ENCODE data around the gene CPOX.

CPOX gene

DNA sequence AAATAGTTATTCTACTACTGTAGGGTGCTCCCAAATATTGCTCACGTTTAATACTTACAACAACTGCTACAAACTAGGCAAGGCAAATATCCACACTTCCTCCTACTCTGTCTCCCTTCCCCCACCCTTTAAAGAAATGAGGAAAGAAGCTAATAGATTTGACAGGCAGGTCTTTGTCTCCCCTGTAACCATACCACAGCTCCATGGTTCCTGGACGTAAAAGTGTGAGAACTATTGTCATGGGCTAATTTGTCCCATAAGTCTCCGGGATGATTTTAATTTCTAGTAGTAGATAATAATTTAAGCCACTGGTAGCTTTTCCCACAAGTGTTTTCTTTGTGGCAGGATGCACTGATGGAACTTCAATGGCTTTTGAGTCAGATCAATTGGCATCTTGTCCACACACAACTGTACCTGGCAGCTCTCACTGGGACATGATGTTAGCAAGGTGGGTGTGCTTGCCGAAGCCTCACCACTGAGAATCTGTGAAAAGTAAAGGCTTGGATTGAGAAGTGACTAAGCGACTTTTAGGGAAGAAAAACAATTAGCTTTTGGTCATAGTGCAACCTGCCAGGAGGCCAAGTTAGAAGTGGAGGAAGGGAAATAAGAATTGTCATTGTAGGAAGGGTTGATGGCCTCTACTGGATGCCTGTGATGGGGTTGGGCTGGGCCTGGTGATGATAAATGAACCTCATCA is 1.4 kb upstream of the CPOX start:
- DNase-seq = no peak

DNA sequence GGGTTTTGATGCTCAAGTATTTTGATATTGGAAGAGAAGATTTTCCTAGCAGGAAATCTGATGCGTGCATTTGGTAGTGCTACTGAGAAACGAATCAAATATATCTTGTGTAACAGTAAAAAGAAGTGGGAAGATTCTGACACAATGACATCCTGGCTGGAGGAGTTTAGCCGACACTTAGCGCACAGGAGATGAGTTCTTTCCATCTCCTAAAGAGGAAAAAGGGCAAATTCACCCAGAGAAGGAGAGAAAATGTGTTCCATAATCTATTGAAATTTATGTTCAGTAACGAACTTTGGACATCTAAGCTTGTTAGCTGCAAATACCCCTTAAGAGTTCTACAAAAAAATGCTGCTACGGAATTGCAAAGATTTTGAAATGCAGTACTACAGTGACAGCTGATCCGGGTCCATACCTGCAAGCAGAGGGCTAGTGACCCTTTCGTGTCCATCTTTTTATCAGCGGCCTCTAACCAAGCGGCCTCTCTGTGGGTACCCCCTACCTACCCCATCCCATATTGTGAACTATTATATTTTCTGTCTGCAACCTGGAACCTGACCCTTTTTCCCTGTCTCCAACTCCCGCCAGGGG is 971 bp downstream of the CPOX start:
- no peak for DNase-seq

DNA sequence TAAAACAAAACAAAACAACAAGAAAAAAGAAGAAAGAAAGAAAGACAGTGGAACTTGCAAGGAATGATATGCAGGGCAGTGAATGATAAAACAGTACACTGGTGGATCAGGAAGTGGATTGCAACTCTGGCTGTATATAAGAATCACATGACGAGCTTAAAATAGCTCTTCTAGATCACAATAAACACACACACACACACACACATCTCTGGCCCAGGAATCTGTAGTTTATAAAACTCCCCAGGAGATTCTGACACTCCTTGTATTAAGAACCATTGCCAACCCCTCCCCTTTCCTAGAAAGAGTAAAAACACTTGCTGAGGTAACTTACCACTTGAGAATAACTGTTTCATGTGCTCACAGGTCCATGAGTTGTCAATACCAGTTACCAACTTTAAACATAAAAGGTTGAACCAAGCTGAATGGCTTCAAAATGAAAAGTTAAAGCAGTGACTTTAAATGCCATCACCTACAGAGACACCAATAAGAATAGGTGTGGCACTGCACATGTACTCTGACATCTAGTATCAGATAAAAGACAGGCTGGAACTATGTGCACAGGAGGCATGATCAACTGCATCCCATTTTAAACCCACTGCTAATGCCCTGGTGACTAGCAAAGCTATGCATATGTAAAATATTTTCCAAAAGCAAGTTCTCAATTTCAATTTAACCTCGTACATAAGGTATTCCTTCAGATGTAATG is 3.9 kb downstream of the CPOX start:
- no peak for DNase-seq

DNA sequence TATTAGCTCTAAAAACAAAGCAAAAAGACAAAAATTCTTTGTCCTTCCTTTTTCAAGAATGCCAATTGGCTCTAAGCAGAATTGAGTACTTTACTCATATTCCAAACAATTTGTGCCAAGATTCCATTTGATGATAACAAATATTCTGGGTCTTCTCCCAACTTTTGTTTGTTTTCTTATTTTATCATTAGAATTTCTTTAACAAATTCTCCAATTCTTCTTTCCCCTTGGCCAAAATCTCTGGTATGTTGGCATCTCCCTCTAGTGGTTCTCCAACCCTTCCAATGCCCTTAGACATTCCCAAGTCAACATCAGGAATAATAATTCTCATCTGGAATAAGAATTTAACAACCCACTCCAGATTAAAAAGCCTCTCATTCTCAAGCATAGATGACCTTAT is 5.3 kb downstream of the CPOX start:
- no peak for DNase-seq

DNA sequence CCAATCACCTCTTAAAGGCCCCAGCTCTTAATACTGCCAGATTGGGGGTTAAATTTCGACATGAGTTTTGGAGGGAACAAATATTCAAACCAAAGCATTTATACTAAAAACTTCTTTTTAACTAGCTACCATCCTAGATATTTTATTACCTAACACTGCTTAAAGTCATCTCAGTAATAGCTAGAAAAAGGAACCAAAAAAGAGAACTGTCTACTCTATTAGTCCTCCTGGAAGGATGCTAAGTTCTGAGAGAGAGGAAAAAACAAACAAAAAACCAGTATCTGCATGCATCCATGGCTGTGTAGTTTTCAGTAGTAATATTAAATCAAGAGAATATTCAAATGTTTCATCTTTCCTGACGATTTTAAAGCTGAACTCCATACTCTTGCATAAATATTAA is 5.8 kb downstream of the CPOX start:
- no peak for DNase-seq

DNA sequence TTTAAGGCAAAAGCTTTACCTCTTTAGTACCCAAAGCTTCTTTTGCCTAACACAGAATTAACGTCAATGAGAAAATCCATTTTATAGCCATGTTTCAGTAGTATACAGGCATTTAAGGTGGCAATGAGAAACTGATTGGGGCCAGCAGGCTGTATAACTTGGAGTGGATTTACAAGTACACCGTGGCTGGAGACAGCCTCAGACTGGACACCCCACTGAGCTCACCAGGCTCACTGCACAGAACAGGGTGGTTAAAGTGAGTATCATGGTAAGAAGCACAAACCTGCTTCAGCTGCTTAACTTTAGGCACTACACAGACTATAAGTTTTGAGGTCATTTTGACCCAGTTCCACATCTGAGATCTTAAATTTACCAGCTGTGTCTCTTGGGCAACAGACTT is 8.9 kb downstream of the CPOX start:
- DNase-seq = no peak

DNA sequence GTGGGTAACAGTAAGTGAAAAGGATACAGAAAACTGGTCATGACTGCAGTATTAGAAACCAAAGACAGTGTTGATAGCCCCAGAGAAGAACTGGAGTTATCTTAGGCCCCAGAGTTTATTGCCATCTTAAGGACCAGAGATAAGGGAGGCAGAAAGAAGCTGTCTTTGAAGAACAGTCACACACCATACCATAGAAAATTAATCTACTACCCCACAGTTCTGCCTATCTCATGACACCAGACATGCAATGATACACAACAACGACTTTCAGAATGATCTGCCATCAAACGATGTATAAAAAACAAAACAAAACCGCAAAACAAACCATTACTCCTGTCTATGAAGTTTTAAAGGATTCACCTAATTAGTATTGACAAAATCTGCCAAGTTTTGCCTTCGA is 9.6 kb downstream of the CPOX start:
- DNase-seq = no peak

DNA sequence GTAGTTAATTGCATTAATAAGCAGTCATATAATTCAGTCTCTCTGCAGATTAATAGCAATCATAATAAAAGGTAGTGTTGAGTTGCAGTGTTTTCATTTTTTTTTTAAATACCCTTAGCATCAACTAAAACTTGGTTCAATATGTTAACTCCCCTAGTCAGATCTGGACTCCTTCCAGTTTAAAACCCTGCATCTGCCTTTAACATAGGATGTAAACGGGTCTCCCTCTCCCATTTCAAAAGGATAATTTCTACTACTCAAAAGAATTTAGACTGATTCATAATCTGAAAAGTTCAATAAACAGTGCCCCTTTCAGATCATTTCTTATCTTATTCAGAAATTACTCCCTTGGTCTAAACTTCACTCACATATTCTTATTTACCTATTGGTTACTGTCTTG is 11.4 kb downstream of the CPOX start:
- no peak for DNase-seq

DNA sequence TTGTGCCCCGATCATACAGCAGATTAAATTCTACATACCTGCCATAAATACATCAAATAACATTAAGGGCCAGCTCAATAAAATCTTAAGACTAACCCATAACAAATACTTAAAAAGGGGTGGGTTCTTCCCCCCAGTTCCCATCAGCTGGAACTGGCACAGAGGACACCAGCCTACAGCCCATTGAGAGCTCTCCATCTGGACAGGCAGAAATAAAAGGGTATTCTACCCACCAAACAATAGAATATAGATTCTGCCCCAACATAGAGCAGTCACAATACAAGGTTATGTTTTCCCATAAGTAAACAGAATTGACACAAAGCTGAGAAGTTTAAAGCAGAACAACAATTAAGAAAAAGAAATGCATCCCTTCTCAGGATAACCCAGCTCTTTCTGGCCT is 11.9 kb downstream of the CPOX start:
- no peak for DNase-seq

DNA sequence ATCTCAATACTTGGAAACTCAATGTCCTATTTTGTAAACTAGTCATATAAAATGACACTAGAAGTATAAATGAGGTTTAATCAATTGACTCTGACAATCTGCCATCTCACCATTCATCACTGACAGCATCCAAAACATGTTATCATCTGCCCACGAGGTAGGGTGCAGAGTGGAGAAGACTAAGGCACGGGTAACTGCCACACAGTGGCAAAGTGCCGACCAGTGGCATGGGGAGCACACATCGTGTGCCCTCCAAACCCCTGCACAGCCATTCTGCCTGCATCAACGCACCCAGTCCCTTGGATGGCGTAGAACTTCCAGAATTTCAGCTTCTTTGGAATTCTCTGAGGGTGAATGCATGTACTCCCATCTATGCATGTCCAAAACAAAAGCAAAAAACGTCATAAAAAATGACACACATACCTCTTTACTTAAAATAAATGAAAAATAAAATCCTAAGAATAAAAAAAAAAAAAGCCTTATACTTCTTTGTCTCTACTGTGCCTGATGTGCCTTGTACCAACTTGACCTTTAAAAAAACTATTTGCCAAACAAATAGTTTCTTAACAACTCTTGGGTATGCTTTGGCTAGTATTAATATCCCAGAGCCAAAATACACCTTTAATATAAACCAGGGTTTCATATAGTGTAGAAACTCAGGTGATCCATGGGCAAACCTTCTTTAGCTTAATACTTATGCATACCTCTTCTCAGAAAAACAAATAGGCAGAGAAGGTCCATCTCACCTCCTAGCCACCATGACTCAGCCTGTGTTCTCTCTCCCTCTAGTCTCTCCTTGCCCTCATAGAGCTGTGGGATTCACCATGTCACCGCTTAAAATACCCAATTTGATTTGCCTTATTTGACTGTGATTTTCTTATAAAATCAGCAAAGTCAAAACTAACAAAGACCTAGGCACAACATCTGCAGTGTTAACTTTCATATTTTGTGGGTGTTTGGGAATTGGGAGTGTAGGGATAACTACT is 12.7 kb downstream of the CPOX start:
- no peak for DNase-seq

DNA sequence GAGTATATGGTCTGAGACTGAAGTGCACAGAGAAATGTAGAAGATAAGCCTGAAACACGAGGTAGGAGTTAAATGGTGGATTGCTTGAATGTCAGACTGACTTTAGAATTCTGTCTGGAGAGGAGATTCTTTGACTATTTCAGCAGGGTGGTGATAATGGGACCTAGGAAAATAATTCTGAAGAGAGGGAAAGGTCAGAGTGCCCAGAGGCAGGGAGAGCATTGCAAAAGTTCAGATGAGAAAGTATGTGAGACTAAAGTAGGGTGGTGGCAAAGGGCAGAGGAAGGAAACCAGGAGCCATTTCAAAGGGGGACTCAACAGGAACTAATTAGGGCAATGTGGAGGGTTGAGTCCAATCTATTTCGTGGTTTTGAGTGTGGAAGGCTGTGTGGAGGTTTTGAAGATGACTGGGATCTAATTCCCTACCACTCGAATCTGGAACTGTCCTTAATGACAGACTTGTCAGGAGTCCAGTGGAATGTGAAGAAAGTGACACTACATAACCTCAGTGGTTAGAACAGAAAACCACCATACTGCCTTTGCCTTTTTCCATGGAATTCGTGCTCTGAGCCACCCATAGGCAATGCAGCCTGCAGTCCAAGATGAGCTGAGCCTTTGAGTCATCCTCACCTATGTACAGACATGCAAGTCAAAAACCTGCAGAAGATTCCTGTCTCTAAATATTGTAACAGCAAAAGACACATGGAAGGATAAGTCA is 16.1 kb downstream of the CPOX start:
- DNase-seq = no peak

DNA sequence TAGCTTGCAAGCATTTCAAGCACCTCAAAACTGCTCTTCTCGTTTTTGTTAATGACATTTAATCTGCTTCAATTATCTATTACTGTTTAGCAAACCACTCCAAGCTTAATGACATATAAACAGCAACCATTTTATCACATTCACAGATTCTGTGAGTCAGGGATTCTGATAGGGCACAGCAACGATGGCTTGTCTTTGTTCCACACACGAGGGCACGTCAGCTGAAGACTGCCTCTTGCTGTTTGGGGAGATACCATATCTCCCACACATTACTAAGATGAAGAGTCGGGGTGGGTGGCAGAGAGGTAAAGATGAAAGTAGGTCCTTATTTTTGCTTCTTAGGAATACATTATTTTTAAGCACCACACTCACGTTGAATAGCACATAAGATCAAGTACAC is 19.3 kb downstream of the CPOX start:
- DNase-seq = peak; percentile 57

DNA sequence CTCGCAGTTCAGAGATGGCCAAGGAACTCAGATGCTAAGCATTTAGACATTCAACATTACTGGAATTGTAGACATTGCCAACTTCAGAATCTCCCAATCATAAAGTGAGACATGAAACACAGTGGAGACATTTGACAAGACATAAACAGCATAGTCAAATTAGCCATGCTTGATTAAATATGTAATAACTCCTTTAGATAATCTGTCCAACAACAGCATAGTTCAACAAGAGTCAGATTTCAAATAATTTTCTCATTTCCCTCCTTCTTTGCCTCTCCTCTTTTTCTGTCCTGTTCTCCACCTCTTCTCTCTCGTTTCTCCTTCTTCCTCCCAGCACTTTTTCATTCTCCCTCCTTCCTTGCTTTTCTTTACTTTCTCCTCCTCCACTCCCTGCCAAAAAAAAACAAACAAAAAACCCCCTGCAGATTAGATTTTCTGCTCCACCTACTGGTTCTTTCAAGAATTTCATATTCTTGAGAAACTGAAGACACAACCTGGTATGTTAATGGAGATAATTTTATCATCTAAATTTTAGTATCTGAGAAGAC is 20.2 kb downstream of the CPOX start:
- DNase-seq = no peak

DNA sequence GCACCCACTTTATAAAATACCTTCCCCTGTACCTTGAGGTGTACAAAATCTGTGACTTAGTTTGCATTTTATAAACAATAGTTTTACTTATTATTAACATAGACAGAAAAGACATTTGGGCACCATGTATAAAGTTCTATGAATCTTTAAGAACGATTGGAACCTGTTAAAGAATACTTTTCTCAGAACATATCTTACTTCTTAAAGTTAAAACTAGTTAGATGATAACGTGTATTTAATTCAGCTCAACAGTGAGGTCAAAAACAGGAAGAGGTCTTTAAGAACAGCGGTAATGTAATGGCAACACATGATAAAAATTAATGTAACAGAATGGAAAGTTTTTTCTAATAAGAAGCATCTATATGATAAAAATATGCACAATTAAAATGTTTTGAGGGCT is 25.0 kb downstream of the CPOX start:
- no peak for DNase-seq

DNA sequence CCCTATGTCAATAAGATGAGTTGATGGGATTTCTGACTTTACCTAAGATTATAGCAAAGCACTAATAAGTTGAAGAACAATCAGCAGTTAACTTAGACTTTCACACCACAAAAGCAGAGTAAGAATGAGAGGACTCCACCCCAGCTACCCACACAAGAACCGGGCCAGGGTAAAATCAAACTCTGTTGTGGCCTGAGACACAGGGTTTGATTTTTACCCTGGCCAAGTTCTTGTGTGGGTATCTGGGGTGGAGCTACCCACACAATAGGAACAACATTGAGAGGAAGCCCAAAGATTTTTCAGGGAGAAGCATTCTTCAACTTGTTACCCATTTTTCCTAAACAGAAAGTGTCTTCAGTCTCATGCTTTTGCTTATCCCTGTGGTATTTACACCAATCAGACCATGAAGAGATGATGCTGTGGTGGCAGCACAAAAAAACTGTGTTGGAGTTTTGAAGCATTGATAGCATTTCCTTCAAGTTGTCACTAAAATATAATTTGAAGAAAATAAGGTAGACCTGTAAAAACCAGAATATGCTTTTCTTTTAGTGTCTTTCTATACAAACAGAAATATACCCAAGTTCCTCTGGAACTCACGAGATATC is 25.6 kb downstream of the CPOX start:
- no peak for DNase-seq

DNA sequence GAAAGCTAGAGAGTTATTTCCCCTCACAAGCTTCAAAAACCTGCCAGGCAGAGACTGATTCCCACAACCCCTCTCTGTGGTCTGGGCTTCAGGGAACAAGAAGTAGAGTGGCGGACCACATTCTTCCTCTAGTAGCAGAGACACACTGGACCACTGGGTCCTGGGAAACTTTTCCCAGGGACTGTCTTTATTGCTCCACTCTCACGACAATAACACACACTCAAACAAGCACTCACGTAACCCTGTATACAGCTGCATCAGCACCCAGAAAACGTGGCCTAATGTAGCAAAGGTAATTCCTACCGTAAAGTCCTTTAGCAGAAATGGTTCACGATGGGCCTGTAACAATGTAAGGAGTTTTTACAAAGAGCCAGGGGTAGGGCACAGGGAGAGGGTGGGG is 27.6 kb downstream of the CPOX start:
- DNase-seq = no peak

DNA sequence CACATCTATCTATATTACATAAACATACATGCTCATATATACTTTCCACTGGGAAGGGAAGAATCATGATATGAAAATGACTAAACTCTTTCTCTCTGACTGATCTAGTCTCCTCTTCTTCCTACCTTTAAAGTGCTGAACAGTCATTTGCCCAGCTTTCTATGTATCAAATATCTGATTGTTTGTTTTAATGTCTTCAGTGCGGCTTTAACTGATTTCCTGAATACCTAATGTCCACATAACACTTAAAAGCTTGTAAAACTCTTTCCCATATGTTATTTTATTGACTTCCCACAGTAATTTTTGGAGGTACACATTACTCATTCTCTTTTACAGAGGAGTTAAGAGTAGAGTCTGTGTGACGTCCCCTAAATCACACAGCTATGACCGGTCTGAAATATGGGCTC is 28.2 kb downstream of the CPOX start:
- DNase-seq = no peak

DNA sequence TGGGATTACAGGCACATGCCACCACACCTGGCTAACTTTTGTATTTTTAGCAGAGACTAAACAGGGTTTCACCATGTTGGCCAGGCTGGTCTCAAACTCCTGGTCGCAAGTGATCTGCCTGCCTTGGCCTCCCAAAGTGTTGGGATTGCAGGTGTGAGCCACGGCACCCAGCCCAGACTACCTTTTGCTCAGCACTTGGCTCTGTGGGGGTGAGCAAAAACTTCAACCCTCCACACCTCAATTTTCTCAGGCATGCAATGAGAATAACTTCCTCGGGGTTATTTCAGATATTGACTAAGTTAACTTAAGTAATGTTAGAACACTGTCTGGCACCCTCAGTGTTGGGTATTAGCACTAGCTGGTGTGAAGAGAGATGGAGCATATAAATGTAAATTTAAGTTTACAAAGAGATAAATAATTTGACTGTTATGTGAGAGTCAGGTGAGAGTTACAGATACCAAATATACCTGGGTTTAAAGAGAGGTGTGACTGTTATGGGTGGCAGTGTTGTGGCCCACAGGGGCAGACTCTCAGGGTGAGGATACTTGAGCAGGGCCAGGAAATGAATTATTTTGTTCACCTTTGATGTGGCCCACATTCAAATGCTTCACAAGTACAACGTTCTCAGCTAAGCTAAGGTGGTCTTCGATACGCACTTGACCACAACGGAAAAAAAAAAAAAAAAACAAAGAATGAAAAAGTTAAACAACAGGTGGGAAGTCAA is 29.0 kb downstream of the CPOX start:
- no peak for DNase-seq

DNA sequence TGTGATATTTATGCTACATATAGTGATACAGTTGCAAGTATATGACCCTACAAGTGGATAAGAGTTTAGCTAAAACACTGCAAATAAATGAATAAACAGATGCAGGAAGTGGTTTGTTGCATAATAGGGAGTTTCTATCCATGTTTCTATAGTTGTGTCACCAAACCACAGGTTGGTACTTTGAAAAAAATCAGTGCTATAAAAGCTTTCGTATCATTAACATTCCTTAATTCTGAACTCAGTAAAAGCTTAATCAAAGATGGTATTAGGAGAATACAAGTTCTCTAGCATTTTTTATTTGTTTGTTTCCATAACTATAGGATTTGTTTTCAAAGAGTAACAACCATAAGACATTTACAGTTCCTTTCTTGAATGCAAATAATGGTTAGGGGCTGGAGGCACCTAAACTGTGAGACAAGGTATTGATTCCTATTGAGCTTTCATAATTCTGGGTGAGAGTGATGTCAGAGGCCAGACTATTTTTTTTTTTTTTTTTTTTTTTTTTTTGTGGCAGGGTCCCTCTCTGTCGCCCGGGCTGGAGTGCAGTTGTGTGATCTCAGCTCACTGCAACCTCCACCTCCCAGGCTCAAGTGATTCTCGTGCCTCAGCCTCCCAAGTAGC is 29.6 kb downstream of the CPOX start:
- DNase-seq = no peak

DNA sequence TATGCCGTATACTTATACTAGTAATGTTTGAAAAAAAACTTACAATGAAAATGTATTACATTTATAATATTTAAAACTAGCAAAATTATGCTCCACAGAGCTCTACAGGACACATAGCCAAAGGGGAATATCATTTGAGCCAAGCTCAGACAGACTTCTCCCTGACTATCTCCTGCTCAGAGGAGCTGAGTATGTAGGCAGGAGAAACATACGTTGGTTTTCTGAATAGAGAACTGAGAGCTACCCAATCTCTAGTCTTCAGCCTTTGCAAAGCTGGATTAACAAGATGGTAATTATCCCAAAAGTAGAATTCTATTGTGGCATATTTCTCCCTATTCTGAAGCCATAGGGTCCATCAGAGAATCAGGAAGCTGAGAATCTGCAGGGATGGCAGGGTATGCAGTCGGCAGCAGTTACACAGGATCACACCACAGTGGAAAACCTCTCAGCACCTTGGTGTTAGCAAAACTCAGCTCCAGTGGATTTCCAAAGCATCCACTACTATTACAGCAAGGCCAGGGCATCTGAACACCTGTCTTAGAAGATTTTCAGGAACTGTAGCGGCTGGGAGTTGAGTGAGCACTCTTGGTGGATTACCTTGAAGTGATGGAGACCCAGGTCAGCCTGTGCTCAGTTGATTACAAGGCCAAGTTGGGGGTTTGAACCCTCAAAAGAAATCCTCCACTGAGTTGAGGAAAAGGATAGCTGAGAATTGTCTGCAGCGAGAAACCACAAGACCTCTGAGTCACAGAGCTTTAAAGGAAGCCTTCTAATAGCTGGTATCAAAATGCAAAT is 31.5 kb downstream of the CPOX start:
- DNase-seq = no peak

All from stimulated activated CD8-positive, alpha-beta memory T cell treated with anti-CD3 and anti-CD28 coated beads, Interleukin-4, amount 100 ng/mL, for 48 hours (primary cell).